K562 (cell line): ENCODE results near the gene IDS. TPM values are rescaled to one million over a fixed set of nuclear protein-coding genes. Genes with fewer than 3 reads are reported as not detected.

ENCODE experiments used
- NFIC ChIP-seq: fragments of 450-650 bp; IDR thresholded peaks from 2 replicates; pipeline ENCODE4 v1.6.1; 2017; ENCODE audit warnings: mild to moderate bottlenecking, inconsistent platforms
- POLR2B ChIP-seq: fragments of 450-650 bp; IDR thresholded peaks from 2 replicates; pipeline ENCODE4 v1.6.1; 2018; ENCODE audit warnings: low read depth; ENCODE audit not compliant: partially characterized antibody
- POLR3A ChIP-seq: IDR thresholded peaks from 2 replicates; pipeline ENCODE4 v1.6.1; 2011; ENCODE audit warnings: borderline replicate concordance, mild to moderate bottlenecking, moderate library complexity; ENCODE audit not compliant: insufficient read length, insufficient read depth; ENCODE audit errors: extremely low read depth
- PREB ChIP-seq: sonication (generic); formaldehyde crosslinking; IDR thresholded peaks from 2 replicates; pipeline ENCODE4 v1.8.1; 2023; ENCODE audit warnings: mild to moderate bottlenecking, missing genetic modification reagents
- SP1 ChIP-seq: sonication (generic); formaldehyde crosslinking; IDR thresholded peaks from 2 replicates; pipeline ENCODE4 v1.8.1; 2022; ENCODE audit warnings: mild to moderate bottlenecking, missing genetic modification reagents
- SP2 ChIP-seq: IDR thresholded peaks from 2 replicates; pipeline ENCODE4 v1.6.1; 2011; ENCODE audit warnings: mild to moderate bottlenecking, low read depth, low read length, moderate library complexity; ENCODE audit not compliant: poor library complexity, severe bottlenecking; ENCODE audit errors: extremely low read depth
- TCF3 ChIP-seq: sonication (generic); formaldehyde crosslinking; IDR thresholded peaks from 2 replicates; pipeline ENCODE4 v1.4.0; 2020; ENCODE audit warnings: mild to moderate bottlenecking, missing genetic modification reagents
- ZBTB7A ChIP-seq: IDR thresholded peaks from 2 replicates; pipeline ENCODE4 v1.6.1; 2011; ENCODE audit warnings: low read depth, mild to moderate bottlenecking, low read length, moderate library complexity, borderline replicate concordance; ENCODE audit not compliant: control insufficient read depth
- ZNF24 ChIP-seq: fragments of 450-650 bp; IDR thresholded peaks from 2 replicates; pipeline ENCODE4 v1.6.1; 2016
- ZNF318 ChIP-seq, 2 experiments: fragments of 450-650 bp; IDR thresholded peaks; 2 replicates each; pipeline ENCODE4 v1.6.1; 2016; ENCODE audit warnings: mild to moderate bottlenecking in 2 of 2, borderline replicate concordance in 1 of 2, low read depth in 1 of 2, moderate library complexity in 1 of 2
- ZNF347 ChIP-seq: fragments of 450-650 bp; formaldehyde crosslinking; IDR thresholded peaks from 2 replicates; pipeline ENCODE4 v1.4.0; 2020; ENCODE audit warnings: low read depth, mild to moderate bottlenecking, moderate library complexity
- polyA plus RNA-seq, 8 experiments: library from polyadenylated mRNA; depleted of rRNA in 4 of 8; stranded (reverse) in 5 of 8; unstranded in 3 of 8; fragments of >200 nt; fragmentation: Nextera tagmentation in 2 of 8; fragmentation: Illumina TruSeq in 1 of 8; extraction: Ambion mirVana in 2 of 8; extraction: Trizol in 1 of 8; gene quantifications; 2 replicates each; pipeline versions ENCODE4 v1.2.1 to v1.2.3, GENCODE V29; 2011 to 2014; ENCODE audit warnings: inconsistent platforms in 1 of 8, missing spikeins in 1 of 8
- total RNA-seq, 7 experiments: library from RNA; depleted of rRNA in 6 of 7; stranded (reverse); fragments of >200 nt in 6 of 7; fragmentation: Illumina TruSeq in 2 of 7; extraction: Trizol in 2 of 7; gene quantifications; 2 replicates each; pipeline versions ENCODE4 v1.2.1 to v1.2.3, GENCODE V29; 2011 to 2021; ENCODE audit warnings: low replicate concordance in 1 of 7
- TF ChIP-seq, protein P1 (sequence below): IDR thresholded peaks from 2 replicates; pipeline ENCODE4 v1.6.1; 2011; ENCODE audit warnings: borderline replicate concordance, low read depth, mild to moderate bottlenecking, moderate library complexity, low read length; ENCODE audit not compliant: insufficient read depth, poor library complexity, severe bottlenecking

IDS gene
- total and polyA plus RNA-seq, 9 of the 15 experiments (the other 6 are each of a cell fraction or from before 2014, with no cell fraction given) = 2.0 to 18.6 (median 8.6) TPM

DNA sequence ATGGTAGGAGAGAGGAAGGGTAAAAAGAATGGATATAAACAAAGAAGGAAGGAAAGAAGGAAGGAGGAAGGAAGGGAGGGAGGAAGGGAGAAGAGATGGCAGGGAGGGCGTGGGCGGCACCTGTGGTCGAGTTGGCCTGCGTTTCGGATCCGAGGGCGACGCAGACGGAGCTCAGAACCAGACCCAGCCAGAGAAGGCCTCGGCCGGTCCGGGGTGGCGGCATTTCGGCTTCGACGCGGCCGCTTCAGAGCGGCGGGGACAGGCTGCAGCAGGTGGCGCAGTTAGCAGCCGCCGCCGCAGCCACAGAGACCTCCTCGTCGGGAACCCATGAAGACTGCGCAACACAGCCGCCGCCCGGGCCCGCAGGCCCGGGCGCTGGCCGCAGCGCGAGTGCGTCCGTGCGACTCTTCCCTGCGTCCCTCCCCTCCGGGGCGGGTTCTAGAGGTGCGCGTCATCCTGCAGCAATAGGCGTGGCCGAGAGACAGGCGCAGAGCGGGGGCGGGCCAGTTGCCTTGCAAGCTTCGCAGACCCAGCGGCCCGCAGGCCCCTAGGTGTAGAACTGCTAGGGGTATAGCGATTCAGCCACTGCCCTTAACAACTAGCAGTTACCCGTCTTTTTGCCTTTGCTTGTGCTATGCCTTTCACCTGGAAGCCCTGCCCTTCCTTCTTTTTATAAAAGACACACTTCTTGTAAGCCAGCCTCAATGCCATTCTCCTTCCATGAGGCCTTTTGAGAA lies at the start of gene IDS (continued):
- TF ChIP-seq PREB (CRISPR knock-in tag) = no peak
- TF ChIP-seq TCF3 (CRISPR knock-in tag) = no peak
- no peak; the same call in 1 of the 2 replicates for TF ChIP-seq ZBTB7A
- TF ChIP-seq ZNF24 = peak; percentile 41; the same call in 1 of the 2 replicates
- no peak for TF ChIP-seq ZNF347 (CRISPR knock-in tag)
- no peak for TF ChIP-seq SP2
- no peak for TF ChIP-seq ZNF318 (IDR thresholded peaks at IDR 0.05; ENCODE audit: borderline replicate concordance in 1 of 2, low read depth in 1 of 2)
- no peak for TF ChIP-seq NFIC
- TF ChIP-seq POLR2B = peak; percentile 54
- TF ChIP-seq SP1 = peak; percentile 17; the same call in 1 of the 2 replicates
- TF ChIP-seq POLR3A = no peak
- TF ChIP-seq, protein P1, sequence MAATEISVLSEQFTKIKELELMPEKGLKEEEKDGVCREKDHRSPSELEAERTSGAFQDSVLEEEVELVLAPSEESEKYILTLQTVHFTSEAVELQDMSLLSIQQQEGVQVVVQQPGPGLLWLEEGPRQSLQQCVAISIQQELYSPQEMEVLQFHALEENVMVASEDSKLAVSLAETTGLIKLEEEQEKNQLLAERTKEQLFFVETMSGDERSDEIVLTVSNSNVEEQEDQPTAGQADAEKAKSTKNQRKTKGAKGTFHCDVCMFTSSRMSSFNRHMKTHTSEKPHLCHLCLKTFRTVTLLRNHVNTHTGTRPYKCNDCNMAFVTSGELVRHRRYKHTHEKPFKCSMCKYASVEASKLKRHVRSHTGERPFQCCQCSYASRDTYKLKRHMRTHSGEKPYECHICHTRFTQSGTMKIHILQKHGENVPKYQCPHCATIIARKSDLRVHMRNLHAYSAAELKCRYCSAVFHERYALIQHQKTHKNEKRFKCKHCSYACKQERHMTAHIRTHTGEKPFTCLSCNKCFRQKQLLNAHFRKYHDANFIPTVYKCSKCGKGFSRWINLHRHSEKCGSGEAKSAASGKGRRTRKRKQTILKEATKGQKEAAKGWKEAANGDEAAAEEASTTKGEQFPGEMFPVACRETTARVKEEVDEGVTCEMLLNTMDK = peak; percentile 53
